T-helper 1 cell treated with Interleukin-12 subunit alpha and Interleukin-12 subunit beta and Interleukin-4 antibody, amounts not matched to agents 30 ng/mL and 1 ng/mL, for 36 hours (primary cell): ENCODE measurements around the gene ADAM29. TPM values are rescaled to one million over a fixed set of nuclear protein-coding genes. Genes with fewer than 3 reads are reported as not detected.
"Not testable (repeated sequence)": the region's sequence is repeated elsewhere in the genome, so short reads cannot be mapped to it uniquely, and the experiment has no call there.

Experiments used
- intact Hi-C: fragments of 100-400 bp; cut with micrococcal nuclease; formaldehyde crosslinking; loops from one replicate; pipeline ENCODE4 v1.15.1; 2024
- total RNA-seq: library from RNA; stranded (reverse); gene quantifications from 2 replicates; pipeline ENCODE4 v1.2.3, GENCODE V29; 2022

ADAM29 gene
- total RNA-seq, 1 donor from 2014 or later = not detected

DNA sequence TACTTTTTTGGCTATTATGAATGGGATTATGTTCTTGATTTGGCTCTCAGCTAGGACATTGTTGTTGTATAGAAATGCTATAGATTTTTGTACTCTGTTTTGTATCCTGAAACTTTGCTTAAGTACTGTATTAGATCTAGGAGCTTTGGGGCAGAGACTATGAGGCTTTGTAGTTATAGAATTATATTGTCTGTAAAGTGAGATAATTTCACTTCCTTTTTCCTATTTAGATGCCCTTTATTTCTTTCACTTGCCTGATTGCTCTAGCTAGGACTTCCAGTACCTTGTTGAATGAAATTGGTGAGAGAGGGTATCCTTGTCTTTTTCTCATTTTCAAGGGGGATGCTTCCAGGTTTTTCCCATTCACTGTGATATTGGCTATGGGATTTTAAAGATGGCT is 28.1 kb downstream of the ADAM29 start:
- intact Hi-C loops = no loop called here

- intact Hi-C loops = no loop called here
These were observed 30.7 kb downstream of the ADAM29 start for GRCh38 chr4:174948826-174949225.

DNA sequence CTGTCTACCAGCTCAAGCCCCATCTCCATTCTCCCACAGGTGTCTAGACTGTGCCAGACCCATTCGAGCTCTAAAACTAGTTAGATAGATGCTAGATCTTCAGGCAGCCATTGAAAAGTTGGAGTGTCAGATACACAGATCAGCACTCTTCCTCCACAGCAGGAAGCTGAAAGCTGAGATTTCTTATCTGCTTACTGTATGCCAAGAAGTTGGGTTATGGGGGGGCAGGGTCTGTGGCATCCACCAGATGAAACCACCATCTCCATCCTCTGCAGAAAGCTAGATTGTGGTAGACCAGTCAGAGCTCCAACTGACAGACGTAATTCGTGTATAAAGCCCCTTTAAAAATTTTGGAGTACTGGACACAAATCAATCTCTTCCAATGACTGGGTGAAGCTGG is 54.8 kb downstream of the ADAM29 start:
- intact Hi-C loops = no loop called here

- intact Hi-C loops = no loop called here
These were observed 55.2 kb downstream of the ADAM29 start for GRCh38 chr4:174973336-174973735.

- intact Hi-C loops = no loop called here
These were observed 65.1 kb downstream of the ADAM29 start for GRCh38 chr4:174983128-174983750.

DNA sequence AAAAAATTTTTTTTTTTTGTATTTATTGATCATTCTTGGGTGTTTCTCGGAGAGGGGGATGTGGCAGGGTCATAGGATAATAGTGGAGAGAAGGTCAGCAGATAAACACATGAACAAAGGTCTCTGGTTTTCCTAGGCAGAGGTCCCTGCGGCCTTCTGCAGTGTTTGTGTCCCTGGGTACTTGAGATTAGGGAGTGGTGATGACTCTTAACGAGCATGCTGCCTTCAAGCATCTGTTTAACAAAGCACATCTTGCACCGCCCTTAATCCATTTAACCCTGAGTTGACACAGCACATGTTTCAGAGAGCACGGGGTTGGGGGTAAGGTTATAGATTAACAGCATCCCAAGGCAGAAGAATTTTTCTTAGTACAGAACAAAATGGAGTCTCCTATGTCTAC is 65.7 kb downstream of the ADAM29 start:
- intact Hi-C loops = not testable (repeated sequence)

DNA sequence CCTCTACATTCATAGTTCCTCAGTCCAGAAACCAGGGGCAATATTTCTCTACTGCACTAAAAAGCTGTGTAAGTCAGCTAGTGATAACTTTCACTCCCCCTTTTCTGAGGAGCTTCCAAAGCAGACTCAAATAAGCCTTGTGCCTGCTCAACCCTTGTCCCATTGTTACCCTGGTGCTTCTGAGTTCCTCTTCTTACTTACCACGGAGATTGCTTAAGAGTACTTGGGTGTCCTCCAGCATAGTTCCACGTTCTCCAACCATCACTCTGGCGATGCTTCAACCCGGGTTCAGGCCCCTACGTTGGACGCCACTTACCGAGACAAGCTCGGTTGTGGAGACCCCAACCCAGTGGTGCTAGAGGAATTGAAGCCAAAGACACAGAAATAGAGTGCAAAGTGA is 71.6 kb downstream of the ADAM29 start:
- intact Hi-C loops = no loop called here

DNA sequence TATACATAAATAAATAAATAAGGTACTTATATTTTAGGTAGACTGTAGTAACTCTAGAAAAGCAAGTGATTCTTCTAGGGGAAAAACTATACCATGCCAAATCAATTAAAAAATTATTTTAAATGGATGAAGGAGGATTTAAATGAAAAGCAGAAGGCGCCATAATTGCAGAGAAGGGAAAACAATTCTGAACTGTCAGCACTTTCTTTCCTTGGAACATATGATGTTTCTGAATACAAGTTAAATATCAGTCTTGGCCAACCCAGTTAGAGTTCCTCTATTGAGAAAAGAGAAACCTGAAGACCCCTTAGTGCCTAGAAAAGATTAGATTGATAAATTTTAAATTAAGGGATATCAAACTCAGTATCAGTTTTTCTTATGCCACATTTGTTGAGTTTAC is 75.8 kb downstream of the ADAM29 start:
- intact Hi-C loops = no loop called here

GRCh38 chr4:174996079-174996478 is 77.9 kb downstream of the ADAM29 start:
- intact Hi-C loops = no loop called here

DNA sequence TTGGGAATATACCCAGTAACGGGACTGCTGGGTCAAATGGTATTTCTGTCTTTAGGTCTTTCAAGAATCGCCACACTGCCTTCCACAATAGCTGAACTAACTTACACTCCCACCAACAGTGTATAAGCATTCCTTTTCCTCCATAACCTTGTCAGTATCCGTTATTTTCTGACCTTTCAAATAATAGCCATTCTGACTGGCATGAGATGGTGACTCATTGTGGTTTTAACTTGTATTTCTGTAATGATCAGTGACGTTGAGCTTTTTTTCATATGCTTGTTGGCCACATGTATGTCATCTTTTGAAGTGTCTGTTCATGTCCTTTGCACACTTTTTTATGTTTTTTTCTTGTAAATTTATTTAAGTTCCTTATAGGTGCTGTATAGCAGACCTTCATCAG is 81.2 kb downstream of the ADAM29 start:
- intact Hi-C loops = no loop called here

DNA sequence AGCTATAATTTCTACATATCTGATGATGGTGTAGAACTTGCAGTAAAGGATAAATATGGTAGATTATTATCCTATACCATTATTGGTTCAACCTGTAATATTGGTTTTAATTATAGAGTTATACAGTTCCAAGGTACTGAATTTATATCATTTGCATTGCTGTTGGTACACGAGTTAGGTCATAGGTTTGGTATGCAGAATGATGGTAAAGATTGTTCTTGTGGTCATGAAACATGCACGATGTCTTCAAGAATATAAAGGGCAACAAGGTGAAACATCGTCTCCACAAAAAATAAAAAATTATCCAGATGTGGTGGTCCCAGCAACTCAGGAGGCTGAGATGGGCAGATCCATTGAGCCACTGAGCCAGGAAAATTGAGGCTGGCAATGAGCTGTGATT is 99.6 kb downstream of the ADAM29 start:
- intact Hi-C loops = no loop called here

DNA sequence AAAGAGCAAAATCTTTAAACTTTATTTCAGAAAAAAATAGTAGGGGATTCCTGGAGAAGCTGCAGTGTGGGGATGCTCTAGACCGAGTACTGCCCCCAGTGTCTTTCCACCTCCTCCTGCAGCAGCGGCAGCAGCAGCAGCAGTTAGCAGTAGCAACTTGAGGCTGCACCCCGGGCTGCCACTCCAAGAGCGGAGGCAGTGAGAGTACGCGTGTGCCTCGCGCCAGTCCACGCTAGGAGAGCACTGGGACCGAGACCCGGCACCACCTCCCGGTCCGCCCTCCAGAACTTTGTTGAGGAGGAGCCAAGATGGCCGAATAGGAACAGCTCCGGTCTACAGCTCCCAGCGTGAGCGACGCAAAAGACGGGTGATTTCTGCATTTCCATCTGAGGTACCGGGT is 101.3 kb downstream of the ADAM29 start:
- intact Hi-C loops = not testable (repeated sequence)

Other genes with a start within 250 kb of the ADAM29 start
- not detected in 2 replicates for gene GLRA3, start 89.1 kb upstream of the ADAM29 start, total RNA-seq